HG03378 (cell line): Measurements from ENCODE around the gene MKS1.

Experiments used
- ATAC-seq: cut with Tn5 transposase; IDR thresholded peaks from one replicate; pipeline ENCODE4 v1.9.1; 2021; ENCODE audit warnings: mild to moderate bottlenecking, moderate library complexity; ENCODE audit not compliant: unreplicated experiment

MKS1 gene

GRCh38 chr17:58204796-58205195, 14.3 kb downstream of the MKS1 start:
- no peak for ATAC-seq

GRCh38 chr17:58202859-58203258, 16.2 kb downstream of the MKS1 start:
- ATAC-seq = no peak

GRCh38 chr17:58200024-58200633, 18.9 kb downstream of the MKS1 start:
- no peak for ATAC-seq

GRCh38 chr17:58196610-58197009, 22.4 kb downstream of the MKS1 start:
- no peak for ATAC-seq

- ATAC-seq = no peak
Measured at GRCh38 chr17:58195518-58196123, 23.4 kb downstream of the MKS1 start.

GRCh38 chr17:58193641-58194255, 25.3 kb downstream of the MKS1 start:
- no peak for ATAC-seq

- no peak for ATAC-seq
Measured at GRCh38 chr17:58192612-58193011, 26.4 kb downstream of the MKS1 start, which contains the start of gene EPX. EPX (plus strand) TSS chr17:58192726; CDS start chr17:58192847, 121 bp downstream.

GRCh38 chr17:58191241-58191896, 27.7 kb downstream of the MKS1 start:
- no peak for ATAC-seq

- ATAC-seq = no peak
Measured at GRCh38 chr17:58189436-58190146, 29.5 kb downstream of the MKS1 start.

- ATAC-seq = no peak
Measured at GRCh38 chr17:58187675-58188074, 31.4 kb downstream of the MKS1 start.

- ATAC-seq = no peak
Measured at GRCh38 chr17:58187063-58187462, 32.0 kb downstream of the MKS1 start.

- ATAC-seq = no peak
Measured at GRCh38 chr17:58186591-58186990, 32.5 kb downstream of the MKS1 start.

- no peak for ATAC-seq
Measured at GRCh38 chr17:58184986-58185761, 33.9 kb downstream of the MKS1 start.

- no peak for ATAC-seq
Measured at GRCh38 chr17:58184308-58184985, 34.6 kb downstream of the MKS1 start.

GRCh38 chr17:58183514-58183913, 35.5 kb downstream of the MKS1 start:
- no peak for ATAC-seq

- no peak for ATAC-seq
Measured at GRCh38 chr17:58181796-58182195, 37.3 kb downstream of the MKS1 start.

GRCh38 chr17:58176200-58176599, 42.9 kb downstream of the MKS1 start:
- ATAC-seq = no peak

GRCh38 chr17:58174871-58175270, 44.2 kb downstream of the MKS1 start:
- ATAC-seq = no peak

- no peak for ATAC-seq
Measured at GRCh38 chr17:58172369-58173071, 46.5 kb downstream of the MKS1 start.
